Neural crest cell (in vitro differentiated cells): ENCODE measurements around the gene GOLGA6A. TPM values are rescaled to one million over a fixed set of nuclear protein-coding genes. Genes with fewer than 3 reads are reported as not detected.
A peak's percentile ranks its signal among the peaks of the same experiment; 100 is the strongest.

Experiments
- DNase-seq: peaks from one replicate; pipeline ENCODE4 v3.0.0; 2021; ENCODE audit warnings: low read depth, mixed read lengths, low spot score
- H3K27ac Mint-ChIP-seq: one replicate; pipeline ENCODE4 v1.8.0; 2021; ENCODE audit warnings: mild to moderate bottlenecking, mixed read lengths; ENCODE audit not compliant: unreplicated experiment
- H3K27me3 Mint-ChIP-seq: 2 replicates; pipeline ENCODE4 v1.8.0; 2021; ENCODE audit warnings: low read depth, mild to moderate bottlenecking, mixed read lengths
- H3K36me3 Mint-ChIP-seq: 2 replicates; pipeline ENCODE4 v1.8.0; 2021; ENCODE audit warnings: low read depth, mild to moderate bottlenecking, mixed read lengths
- H3K4me1 Mint-ChIP-seq: 2 replicates; pipeline ENCODE4 v1.8.0; 2021; ENCODE audit warnings: mixed read lengths
- H3K4me3 Mint-ChIP-seq: one replicate; pipeline ENCODE4 v1.8.0; 2021; ENCODE audit warnings: mild to moderate bottlenecking, mixed read lengths
- H3K9me3 Mint-ChIP-seq: 2 replicates; pipeline ENCODE4 v1.8.0; 2021; ENCODE audit warnings: mixed read lengths
- total RNA-seq: library from RNA; stranded (reverse); gene quantifications from 2 replicates; pipeline ENCODE4 v1.2.1, GENCODE V29; 2021
- TF ChIP-seq, protein P1 (sequence below): fragments of 200-600 bp; sonication (generic); conservative IDR thresholded peaks from 2 replicates; pipeline ENCODE4 v1.5.0; 2021; ENCODE audit warnings: antibody characterized with exemption, mild to moderate bottlenecking

GOLGA6A gene
- total RNA-seq, 1 donor from 2014 or later, result not detected

DNA sequence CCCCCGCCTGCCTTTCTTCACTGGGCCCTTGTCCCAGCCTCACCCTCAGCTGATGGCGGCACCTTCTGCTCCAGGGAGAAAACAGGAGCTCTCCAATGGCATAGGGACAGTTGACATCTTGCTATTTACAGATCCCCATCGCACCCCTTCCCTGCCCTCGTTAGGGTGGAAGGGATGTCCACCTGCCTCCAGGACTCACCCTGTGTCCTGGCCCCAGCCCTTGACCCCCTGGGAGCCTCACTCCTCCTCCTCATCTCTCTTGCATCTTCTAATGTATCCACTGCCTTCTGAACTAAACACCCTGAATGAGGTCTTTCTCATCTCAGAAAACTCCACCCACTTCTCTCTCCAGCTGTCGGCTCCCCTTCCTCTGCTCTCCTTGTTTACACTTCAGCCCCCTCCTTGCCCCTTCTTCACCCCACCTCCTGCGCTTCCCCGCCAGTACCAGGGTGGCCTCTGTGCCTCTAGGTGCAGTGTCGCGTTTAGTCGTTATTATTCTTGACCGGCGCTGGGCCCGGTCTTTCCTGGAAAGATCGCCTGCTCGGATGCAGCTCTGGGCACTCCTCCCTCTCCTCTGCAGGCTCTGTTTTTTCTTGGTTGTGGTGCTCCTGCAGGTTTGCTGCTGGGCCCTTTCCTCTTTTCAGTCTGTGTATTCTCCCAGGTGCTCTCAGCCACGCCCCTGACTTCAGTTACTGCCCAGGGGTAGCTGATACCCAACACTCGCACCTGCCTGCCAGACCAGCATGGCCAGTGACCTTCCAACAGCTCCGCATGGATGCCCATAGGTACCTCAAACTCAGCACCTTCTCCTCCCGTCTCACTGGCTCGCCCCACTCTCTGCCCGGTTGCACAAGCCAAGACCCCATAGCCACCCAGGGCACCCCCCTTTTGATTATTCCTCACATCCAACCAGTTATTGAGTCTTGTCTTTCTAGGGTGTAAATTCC, 44.9 kb downstream of the GOLGA6A start:
- Mint-ChIP-seq H3K4me1 (peaks cover 15% of the 10 kb centered on the region), H3K27ac (peak overlapping the region; percentile 62)
- DNase-seq, result no peak

DNA sequence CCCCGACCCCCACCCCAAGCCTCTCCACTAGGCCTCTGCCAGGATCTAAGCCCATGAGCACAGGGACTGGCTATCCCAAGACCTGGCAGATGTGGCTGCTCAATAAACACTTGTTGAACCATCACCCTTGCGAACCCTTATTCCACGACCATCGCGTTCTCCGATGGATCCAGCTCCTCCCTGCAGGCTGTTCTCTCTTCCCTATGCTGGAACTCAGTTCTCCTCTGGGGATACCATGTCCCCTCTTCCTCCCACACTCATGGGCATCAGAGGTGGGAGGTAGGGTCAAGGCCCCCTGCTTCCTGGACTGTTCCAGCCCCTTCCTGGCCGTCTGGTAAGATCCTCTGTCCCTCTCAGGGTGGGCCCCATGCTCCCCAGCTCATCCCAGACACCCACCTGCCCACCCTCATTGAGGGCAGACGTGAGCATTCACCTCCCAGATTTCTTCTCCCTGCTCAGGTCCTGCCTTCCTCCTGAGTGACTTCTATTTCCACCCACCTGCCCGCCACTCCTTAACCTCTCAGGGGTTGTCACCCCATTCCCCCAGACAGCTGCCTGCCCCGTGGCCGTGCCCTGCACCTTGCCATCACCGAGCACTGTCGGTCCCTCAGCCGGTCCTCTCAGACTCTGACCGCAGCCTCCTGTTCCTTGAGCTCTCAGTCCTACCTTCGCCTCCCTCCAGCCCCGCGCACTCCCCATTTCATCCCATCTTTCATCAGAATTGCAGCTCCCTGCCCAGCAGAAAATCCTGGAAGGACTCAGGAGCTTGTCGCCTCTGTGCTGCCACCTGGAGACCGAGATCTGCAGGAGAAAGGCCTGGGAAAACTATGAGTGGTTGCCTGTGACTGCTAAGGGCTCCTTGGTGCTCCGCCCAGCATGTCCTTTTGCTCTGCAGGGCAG, 45.8 kb downstream of the GOLGA6A start:
- DNase-seq, result peak; percentile 59
- no peaks in the 10 kb centered on the region for H3K9me3 Mint-ChIP-seq
- peaks cover 3% of the 10 kb centered on the region for H3K36me3 Mint-ChIP-seq
- peak overlapping the region; percentile 12 for H3K27ac Mint-ChIP-seq
- no peaks in the 10 kb centered on the region for H3K27me3 Mint-ChIP-seq
- H3K4me3 Mint-ChIP-seq, result no peak overlapping the region
- H3K4me1 Mint-ChIP-seq, result peaks cover 15% of the 10 kb centered on the region
- TF ChIP-seq, protein P1, sequence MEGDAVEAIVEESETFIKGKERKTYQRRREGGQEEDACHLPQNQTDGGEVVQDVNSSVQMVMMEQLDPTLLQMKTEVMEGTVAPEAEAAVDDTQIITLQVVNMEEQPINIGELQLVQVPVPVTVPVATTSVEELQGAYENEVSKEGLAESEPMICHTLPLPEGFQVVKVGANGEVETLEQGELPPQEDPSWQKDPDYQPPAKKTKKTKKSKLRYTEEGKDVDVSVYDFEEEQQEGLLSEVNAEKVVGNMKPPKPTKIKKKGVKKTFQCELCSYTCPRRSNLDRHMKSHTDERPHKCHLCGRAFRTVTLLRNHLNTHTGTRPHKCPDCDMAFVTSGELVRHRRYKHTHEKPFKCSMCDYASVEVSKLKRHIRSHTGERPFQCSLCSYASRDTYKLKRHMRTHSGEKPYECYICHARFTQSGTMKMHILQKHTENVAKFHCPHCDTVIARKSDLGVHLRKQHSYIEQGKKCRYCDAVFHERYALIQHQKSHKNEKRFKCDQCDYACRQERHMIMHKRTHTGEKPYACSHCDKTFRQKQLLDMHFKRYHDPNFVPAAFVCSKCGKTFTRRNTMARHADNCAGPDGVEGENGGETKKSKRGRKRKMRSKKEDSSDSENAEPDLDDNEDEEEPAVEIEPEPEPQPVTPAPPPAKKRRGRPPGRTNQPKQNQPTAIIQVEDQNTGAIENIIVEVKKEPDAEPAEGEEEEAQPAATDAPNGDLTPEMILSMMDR, result peak; percentile 65

More for the DNA sequence above, 44.9 kb downstream of the GOLGA6A start:
- Mint-ChIP-seq H3K4me3 (no peak overlapping the region), H3K27me3 (no peaks in the 10 kb centered on the region), H3K36me3 (peaks cover 3% of the 10 kb centered on the region), H3K9me3 (no peaks in the 10 kb centered on the region)
- TF ChIP-seq, protein P1, result peak; percentile 9

DNA sequence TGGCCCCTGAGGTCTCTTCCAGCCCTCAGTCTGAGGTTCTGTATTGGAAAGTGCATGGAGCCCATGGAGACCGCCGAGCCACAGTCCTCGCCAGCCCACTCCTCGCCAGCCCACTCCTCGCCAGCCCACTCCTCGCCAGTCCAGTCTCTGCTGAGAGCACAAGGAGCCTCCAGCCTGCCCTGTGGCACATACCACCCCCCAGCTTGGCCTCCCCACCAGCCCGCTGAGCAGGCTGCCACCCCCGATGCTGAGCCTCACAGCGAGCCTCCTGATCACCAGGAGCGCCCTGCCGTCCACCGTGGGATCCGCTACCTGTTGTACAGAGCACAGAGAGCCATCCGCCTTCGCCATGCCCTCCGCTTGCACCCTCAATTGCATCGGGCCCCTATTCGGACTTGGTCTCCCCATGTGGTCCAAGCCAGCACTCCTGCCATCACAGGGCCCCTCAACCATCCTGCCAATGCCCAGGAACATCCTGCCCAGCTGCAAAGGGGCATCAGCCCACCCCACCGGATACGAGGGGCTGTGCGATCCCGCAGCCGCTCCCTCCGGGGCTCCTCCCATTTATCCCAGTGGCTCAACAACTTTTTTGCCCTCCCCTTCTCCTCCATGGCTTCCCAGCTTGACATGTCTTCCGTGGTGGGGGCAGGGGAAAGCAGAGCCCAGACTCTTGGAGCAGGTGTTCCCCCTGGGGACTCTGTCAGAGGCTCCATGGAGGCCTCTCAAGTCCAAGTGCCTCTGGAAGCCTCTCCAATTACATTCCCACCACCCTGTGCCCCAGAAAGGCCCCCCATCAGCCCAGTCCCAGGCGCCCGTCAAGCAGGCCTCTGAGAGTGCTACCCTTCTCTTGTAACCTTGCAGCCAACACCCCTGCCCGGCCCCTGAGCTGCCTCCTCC, 47.0 kb downstream of the GOLGA6A start:
- TF ChIP-seq, protein P1, result no peak
- H3K9me3 Mint-ChIP-seq, result no peaks in the 10 kb centered on the region
- H3K4me3 Mint-ChIP-seq, result no peak overlapping the region
- H3K27ac Mint-ChIP-seq, result no peak overlapping the region
- no peaks in the 10 kb centered on the region for H3K27me3 Mint-ChIP-seq
- peaks cover 3% of the 10 kb centered on the region for H3K36me3 Mint-ChIP-seq
- no peak for DNase-seq
- H3K4me1 Mint-ChIP-seq, result peaks cover 15% of the 10 kb centered on the region

DNA sequence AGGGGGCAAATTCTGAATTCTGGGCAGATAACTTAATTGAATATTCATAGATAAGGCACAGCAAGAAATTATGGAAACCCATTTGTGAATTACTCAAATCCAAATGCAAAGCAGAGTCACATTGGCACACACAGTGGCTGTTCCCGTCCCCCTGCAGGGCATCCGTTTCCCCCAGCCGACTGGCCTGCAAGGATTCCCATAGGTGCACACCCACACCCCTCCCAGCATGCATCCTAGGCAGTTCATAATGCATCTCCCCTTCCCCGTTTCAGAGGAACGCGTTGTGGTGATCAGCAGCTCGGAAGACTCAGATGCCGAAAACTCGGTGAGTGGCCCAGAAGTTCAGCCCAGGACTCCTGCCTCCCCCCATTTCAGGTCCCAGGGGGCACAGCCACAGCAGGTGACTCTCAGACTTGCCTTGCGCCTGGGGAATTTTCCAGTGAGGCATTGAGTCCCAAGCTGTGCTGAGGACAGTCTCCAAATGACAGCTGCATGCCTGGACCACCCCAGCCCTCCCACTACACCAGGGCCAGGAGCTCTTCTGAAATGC, 48.1 kb downstream of the GOLGA6A start:
- Mint-ChIP-seq H3K9me3 (no peaks in the 10 kb centered on the region), H3K4me1 (peaks cover 15% of the 10 kb centered on the region), H3K4me3 (no peak overlapping the region), H3K36me3 (peaks cover 3% of the 10 kb centered on the region), H3K27ac (peak overlapping the region; percentile 57), H3K27me3 (no peaks in the 10 kb centered on the region)
- TF ChIP-seq, protein P1, result no peak
- no peak for DNase-seq
